ENCODE data around the gene POU6F1.

DNA sequence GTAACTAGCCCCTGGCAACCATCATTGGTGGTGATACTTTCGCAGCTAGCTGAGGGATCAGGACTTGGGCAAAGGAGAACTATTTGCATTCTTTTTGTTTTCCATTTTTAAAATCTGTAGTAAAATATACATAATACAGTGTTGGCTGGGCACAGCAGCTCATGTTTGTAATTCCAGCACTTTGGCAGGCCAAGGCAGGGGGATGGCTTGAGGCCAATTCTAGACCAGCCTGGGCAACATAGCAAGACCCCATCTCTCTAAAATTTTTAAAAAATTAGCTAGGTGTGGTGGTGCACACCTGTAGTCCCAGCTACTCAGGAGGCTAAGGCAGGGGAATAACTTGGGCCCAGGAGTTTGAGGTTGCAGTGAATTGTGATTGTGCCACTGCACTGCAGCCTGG, 64.9 kb downstream of the POU6F1 start:
- TF ChIP-seq POLR2A (IDR thresholded peaks at IDR 0.05; ENCODE audit: low read depth, low read length), result no peak
- no peak for TF ChIP-seq POLR2AphosphoS5 (IDR thresholded peaks at IDR 0.05; ENCODE audit: low read depth, low read length)
